Hematopoietic multipotent progenitor cell treated with erythropoietin and hydrocortisone succinate and interleukin-3 and kit ligand, for 8 days (in vitro differentiated cells): ENCODE results near the gene MYCBP2.
"Not testable (repeated sequence)": the region's sequence is repeated elsewhere in the genome, so short reads cannot be mapped to it uniquely, and the experiment has no call there.

Experiments used
- DNase-seq: peaks from one replicate; pipeline ENCODE4 v3.0.0-alpha.2; 2015

The MYCBP2 gene

DNA sequence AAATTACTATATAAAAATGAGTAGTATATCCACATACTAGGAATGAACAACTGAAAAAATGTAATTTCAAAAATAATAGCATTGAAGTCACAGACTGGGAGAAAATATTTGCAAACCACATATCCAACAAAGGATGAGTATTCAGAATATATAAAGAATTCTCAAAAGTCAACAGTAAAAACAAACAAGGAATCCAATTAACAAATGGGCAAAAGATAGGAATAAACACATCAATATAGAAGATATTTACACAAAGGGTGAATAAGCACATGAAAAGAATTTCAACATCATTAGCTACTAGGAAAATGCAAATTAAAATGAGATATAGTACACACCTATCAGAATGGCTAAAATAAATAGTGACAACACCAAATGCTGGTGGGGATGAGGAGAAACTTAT, 37.0 kb downstream of the MYCBP2 start:
- DNase-seq: no peak

DNA sequence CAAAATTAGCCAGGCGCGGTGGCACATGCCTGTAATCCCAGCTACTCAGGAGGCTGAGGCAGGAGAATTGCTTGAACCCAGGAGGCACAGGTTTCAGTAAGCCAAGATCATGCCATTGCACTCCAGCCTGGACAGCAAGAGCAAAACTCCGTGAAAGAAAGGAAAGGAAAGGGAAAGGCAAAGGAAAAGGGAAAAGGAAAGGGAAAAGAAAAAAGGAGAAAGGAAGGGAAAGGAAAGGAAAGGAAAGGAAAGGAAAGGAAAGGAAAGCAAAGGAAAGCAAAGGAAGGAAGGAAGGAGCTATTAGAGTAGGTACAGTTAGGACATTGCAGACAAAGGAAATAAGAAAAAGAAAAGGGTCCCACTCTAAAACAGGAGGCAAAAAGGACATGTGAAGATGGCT, 41.3 kb downstream of the MYCBP2 start:
- not testable (repeated sequence) for DNase-seq

DNA sequence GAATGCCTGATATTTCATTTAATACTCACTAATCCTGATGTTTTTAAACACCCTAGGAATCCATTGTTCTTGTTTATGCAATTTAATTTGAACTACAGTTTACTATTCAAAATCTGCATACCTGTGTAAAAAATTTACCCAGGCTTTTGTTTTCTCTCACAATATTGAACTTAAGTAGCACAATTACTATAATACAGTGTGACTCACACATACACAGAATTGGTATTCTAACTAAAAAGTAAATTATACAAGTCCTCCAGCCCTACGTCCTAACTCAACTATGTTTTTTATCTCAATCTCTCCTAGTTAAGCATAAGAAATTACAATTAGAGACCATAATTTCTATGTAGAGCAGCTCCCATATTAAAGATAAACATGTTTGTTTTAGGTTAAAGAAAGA, 41.8 kb downstream of the MYCBP2 start:
- DNase-seq: no peak

DNA sequence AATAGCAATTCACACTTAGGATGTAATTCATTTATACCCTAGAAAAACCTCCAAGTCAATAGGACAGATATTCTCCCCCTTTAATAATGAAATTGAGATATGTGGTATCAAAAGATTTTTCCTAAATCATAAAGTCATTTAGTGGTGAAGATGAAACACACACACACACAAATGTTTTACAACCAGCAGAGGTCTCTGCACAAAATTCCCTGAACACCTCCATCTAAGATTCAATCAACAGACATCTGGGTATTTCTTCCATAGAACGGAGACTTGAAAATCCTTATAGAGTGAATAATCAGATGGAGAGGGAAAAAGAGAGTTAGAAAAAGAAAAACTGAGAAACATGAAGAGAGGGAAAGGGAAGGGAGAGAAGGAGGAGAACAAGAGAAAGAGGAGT, 52.8 kb downstream of the MYCBP2 start:
- no peak for DNase-seq

DNA sequence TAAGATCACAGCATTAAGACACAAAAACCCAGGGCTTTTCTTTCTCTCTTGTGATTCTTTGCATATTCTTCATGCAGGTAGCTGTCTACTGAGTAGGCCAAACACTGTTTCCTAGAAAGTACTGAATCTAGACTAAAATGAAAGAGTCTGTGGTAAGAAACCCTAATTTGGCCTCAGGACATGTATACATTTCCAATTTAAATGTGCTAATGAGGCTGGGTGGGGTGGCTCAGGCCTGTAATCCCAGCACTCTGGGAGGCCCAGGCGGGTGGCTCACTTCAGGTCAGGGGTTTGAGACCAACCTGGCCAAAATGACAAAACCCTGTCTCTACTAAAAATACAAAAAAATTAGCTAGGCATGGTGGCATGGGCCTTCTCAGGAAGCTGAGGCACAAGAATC, 57.8 kb downstream of the MYCBP2 start:
- DNase-seq: no peak

DNA sequence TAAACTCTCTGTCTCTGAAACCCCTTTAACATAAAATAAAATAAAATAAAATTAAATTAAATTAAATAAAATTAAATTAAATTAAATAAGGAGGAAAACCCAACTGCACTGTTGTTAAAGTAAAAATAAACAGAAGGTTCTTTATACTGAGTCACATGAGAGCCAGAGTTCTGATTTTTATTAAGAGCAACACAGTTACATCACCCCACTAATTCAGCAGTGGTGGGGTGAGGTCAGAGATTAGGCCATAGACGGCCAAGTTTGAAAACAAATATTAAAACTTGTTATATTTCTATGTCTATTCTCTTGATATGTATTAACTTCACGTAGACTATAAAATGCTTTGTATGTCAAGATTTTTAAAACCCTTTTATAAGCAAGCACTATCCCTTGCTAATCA, 59.5 kb downstream of the MYCBP2 start:
- DNase-seq: no peak

DNA sequence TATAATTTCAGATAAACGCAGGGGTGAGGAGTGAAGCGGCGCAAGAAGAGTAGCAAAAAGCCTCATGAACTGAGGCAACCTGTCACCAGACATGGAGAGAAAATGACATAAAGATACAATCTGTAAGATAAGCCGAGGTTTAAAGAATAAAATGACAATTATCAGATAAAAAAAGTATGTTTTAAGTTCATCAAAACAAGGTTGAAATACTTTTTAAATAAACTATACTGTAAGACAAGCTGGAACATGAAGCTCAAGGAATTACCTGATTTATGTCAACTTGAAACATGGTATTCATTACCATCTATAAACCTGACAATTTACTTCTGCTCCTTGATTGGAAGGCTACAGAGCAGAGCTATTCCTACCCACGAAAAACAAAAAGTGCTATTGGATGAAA, 61.6 kb downstream of the MYCBP2 start:
- DNase-seq: no peak

DNA sequence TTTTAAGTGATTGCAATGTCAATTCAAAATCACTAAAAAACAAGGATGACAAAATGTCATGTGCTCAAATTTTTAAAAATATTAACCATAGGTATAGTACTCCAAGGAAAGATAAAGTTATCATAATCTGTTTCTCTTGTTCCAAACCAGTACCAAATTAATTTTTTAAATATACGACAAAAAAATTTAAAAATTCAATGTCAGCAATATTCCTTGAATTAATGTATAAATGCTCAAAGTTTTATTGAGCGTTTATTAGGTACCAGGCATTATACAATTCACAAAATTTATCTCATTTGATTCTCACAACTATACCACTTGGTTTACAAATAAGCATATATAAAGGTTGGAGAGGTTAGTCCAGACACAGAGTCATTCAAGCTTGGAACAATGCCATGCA, 64.7 kb downstream of the MYCBP2 start:
- no peak for DNase-seq

DNA sequence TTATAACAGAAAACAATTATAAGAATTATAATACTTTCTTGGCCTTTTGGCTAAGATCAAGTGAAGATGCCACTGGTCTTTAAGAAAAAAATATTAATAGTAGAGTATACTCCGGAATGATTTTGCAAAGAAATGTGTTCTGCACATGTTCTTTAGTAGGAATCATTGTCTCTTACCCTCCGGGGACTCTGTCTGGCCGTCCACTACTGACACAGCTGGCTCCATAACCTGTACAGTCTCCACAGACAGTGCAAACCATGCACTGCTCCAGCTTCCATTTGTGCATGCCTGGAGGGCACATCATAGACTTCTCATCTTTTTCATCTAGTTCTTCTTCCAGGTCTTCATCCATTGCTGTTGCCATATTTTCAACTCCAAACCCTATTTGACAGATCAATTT, 75.9 kb downstream of the MYCBP2 start:
- no peak for DNase-seq

DNA sequence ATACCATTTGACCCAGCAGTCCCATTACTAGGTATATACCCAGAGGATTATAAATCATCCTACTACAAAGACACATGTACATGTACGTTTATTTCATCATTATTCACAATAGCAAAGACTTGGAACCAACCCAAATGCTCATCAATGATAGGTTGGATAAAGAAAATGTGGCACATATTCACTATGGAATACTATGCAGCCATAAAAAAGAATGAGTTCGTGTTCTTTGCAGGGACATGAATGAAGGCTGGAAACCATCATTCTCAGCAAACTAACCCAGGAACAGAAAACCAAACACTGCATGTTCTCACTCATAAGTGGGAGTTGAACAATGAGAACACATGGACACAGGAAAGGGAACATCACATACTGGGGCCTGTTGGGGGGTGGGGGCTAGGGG, 81.7 kb downstream of the MYCBP2 start:
- not testable (repeated sequence) for DNase-seq

DNA sequence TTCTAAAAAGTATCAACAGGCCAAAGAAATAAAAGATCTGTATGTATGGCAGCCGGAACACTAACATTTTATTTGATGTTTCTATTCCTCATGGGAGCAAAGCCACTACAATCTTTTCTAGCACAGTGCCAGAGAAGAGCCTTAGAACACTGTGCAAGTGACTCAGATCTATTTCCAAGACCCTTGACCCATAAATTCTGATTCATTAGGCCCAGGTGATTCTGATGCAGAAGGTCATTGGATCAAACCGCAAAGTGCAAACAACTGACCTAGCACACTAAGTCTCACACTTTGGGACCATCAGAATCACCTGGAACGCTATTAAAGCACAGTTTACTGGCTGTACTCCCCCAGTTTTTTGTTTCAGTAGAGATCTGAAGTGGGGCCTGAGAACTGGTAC, 87.6 kb downstream of the MYCBP2 start:
- no peak for DNase-seq

DNA sequence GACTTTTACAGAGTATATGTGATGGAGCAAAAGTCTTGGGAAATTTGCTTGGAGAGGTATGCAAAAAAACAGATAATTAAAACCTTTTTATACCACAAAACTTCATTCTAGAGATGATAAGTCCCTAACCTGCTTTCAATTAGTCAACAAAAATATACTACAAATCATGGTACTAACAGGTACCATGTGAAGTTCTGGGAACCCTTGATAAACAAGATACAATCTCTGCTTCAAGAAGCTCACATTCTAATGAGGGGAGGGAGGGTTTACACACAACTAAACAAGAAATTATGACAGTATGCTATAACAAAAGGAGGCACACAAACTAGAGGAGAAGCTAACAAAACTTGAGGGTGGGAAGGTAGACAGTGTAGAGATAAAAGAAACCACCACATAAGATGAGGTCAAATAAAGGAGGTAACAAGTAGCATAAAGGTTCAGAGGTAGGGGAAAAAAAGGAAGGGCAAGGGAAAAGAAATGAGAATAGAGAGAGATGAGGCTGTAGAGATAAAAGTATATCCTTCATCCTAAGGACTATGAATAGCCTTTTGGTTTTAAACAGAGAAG, 91.4 kb downstream of the MYCBP2 start:
- DNase-seq: peak; percentile 40

DNA sequence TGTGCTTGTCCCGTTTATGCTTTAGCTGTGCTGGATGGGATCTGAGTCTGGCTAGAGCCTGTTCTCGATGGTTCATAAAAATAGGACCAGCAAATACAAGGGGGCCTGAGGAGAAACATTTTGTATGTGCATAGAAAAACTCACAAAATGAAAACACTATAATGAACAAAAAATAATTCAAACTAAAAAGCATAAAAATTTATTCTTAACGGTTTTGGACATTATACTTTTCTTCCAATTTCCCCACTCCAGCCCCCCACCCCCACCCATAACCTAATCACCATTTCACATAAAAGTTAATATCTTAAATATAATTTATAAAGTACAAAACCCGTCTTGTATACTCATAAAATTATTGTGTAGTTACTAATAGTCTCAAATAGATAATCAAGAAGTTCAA, 93.7 kb downstream of the MYCBP2 start:
- DNase-seq: no peak

DNA sequence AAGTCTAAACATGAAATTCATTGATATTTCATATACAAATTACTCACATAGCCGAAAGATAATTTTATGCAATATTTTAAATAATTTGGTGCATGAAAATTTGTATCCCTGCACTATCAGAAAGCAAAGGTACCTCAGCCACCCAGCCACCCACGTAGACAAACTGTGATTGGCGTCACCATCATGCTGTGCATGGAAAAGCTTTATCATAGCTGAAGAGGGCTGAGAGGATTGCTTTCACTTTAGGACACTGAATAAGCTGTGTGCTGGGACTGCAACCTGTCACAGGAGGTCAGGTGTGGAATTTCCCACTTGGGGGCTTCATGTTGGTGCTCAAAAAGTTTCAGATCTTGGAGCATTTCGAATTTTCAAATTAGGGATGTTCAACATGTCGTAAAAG, 96.3 kb downstream of the MYCBP2 start:
- DNase-seq: no peak

DNA sequence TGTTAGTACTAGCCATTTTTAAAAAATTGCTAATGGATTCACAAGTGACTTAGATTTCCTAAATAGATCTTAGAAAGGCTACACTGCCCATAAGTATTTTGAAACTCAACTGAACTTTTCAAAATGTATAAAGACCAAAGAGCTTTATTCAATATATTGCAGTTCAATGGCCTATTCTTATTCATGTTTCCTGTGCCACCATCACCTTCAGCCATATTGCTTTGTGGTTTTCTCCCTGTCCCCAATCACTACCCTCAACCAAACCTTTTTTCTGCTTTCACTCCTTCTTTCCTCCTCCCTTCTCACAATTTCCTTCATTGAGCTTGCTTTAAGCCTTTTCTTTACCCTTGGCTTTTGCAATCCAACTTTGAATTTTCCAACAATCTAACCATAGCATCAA, 100.9 kb downstream of the MYCBP2 start:
- DNase-seq: no peak

DNA sequence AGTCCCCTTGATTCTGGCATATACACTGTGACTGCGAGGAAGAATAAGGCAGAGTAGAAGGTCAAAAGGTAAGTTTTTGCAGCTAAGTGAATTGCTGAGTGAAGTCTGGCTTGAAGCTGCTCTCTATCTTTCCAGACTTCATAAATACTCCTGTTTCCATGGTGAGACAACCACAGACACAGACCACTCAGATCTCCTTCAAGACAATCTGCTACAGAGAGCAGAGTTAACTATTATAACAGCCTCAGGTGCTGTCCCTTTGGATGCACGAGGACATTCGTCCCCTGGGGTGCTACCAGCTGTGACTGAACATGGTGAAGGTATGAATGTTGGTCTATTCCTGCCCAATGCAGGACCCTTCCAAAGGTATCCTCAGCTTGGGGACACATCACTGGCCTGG, 104.0 kb downstream of the MYCBP2 start:
- no peak for DNase-seq

DNA sequence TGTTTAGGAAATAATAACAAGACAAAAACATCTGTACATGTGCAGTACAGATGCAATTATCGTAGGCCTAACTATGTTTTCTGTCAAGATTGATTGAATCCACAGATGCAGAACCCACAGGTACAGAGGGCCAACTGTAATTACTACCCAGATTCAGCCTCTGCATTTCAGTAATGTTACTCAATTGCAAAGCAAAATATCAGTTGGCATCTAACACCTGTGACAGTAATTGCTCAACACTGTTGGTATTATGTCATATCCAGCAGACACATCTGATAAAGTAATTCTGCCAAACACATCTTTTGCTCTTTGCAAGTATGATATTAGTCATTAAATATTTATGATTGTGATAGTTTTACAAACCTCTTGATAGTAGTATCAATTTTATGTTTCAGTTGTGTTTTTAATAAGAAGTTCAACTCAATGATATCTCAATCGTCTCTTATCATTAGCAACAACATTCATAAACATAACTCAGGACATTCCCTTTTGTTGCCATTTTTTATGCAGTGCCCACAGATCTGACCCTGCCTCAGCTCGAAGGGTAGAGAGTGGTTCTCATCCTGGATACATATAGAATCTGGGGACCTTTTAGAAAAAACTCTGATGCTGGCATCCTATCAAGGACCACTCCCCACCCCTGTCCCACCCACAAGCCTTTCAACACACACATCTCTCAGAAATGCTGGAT, 104.7 kb downstream of the MYCBP2 start:
- DNase-seq: no peak

DNA sequence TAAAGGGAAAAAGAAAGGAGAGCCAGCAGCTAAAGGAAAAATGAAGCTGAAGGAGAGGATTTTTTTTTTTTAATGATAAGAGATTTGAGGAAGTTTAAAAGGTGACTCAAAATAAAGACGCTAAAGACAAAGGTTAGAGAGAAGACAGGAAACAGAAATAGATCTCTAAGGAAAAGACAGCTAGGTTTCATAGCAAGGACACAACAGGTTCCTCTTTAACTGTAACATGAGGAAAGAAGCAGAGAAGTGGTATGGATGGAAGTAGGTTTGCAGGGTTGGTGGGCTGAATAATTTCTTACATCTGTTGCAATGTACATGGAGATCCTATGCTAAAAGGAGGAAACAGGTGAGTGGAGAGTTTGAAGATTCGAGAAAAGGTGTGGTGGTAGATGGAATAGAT, 107.5 kb downstream of the MYCBP2 start:
- no peak for DNase-seq

DNA sequence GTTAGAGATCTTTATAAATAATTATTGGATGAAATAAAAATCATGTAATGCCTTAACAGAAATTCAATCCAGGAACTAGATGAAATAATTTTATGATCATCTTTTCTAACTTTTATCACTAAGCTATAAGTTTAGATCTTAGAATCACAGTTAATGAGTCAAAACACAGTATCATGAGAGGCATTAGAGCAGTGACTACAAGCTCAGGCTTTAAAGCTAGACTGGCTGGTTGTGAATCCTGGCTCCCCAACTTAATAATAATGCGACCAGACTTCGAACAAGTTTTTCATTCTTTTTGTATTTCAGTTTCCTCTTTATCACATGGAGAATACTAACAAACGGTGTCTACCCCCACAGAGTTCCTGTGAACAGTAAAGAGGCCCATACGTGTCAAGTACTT, 108.6 kb downstream of the MYCBP2 start:
- DNase-seq: no peak

DNA sequence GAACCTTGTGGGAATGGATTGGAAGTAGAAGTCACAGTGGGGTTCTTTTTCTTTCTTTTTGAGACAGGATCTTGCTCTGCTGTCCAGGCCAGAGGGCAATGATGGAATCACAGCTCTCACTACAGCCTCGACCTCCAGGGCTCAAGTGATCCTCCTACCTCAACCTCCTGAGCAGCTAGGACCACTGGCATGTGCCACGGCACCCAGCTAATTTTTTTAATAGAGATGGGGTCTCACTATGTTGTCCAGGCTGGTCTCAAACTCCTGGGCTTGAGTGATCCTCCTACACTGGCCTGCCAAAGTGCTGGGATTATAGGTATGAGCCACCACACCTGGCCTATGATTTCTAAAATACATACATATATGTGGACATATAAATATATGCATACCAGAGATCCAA, 111.4 kb downstream of the MYCBP2 start:
- no peak for DNase-seq

DNA sequence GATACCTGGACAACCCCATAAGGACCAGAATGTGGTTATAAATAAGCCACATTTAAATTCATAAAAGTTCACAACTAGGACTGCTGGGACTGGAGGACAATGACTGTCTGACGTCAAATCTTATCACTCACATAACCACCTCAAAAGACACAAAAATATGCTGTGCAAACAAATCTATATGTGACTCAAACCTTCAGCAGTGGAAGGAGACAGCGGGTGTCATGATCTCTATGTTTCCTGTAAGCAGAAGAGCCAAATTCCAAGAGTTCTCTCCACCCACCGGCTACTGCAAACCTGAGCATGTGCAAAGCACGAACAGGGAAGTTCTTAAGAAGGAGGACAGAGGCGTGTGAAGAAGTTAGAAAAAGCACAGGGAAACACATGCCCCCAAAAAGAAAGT, 113.2 kb downstream of the MYCBP2 start:
- no peak for DNase-seq

DNA sequence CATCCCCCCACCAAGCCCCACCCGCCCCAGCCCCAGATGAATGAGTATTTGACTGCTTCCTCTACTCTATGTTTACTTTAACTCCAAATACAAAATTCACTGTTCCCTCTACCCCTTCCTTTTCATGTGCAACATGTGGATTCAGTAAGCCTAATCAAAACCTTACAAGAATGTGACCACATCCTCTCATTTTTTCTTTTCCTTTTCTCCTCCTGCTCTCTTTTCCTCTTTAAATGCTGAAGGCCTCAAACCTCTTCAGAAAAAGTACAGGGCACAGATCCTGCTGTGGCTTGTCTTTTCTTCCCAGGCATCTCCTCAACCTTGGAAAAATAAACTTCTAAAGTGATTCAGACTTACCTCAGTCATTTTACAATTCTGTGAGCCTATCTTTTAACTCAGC, 119.0 kb downstream of the MYCBP2 start:
- DNase-seq: no peak

DNA sequence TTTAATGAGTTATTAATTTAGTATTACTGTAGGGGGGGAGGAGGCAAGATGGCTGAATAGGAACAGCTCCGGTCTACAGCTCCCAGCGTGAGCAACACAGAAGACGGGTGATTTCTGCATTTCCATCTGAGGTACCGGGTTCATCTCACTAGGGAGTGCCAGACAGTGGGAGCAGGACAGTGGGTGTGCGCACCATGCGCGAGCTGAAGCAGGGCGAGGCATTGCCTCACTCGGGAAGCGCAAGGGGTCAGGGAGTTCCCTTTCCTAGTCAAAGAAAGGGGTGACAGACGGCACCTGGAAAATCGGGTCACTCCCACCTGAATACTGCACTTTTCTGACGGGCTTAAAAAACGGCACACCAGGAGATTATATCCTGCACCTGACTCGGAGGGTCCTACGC, 127.9 kb downstream of the MYCBP2 start:
- not testable (repeated sequence) for DNase-seq

DNA sequence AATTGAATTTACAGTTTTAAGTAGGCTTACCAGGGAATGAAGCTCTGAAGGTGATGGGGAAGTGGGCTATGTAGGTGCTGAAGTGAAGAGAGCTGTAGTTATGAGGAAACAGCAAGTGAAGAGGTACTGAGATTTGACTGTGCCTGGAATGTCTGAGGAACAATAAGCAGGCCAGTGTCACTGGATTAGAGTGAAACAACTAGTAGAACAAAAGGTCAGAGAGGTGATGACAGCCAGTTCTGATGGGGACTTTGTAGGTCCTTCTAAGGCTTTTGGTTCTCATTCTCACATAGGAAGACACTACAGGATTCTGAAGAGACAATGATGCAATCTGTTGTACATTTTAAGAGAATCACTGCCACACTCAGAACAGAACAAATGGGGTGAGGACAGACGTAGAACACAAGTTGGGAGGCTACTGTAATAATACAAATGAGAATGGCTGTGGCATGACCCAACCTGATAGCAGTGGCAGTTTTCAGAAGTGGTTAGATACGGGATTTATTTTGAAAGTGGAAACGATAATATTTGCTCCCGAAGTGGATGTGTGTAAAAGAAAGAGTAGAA, 130.8 kb downstream of the MYCBP2 start:
- no peak for DNase-seq

DNA sequence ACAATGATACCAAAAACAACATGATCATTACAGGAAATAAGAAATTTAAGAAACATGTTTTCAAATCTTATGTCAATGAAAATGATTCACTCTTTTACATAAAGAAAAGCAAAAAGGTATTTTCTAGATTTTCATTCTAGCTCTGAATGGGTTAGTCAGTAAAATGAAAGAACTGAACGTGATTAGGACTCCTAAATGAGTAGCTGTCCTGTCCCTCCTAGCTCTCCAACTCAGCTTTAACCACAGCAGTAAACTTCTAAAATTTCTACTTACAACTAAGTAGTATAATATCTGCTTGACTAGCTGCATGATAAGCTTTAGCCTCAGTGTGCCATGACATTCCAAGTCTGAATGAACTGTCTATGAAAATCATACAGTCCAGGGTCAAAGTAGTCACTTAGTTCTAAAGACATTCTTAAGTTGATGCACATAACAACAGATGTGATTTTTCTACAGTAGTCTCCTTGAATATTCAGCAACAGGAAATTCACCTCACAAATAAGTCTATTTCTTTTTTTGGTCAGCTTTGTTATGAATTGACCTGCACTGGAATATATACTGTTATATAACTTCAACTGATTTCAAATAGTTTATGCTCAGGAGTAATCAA, 136.4 kb downstream of the MYCBP2 start:
- no peak for DNase-seq
